Measurements from ENCODE around the gene SPHK2.

SPHK2 gene

GRCh38 chr19:48582168-48582567 is 37.1 kb upstream of the SPHK2 start:
- no peaks in the 10 kb centered on the region for H3K9me3 ChIP-seq (ENCODE audit: insufficient read depth, low read length)
- no peak for TF ChIP-seq SUZ12 (IDR thresholded peaks at IDR 0.05; ENCODE audit: extremely low read depth, insufficient read depth, insufficient read length)
- no peak for TF ChIP-seq YY1 (IDR thresholded peaks at IDR 0.05; ENCODE audit: insufficient read depth, insufficient read length)
- no peak for TF ChIP-seq ZNF274 (IDR thresholded peaks at IDR 0.05; ENCODE audit: low read depth, low read length)
- H3K4me1 ChIP-seq (ENCODE audit: insufficient read depth, insufficient read length): no peaks in the 10 kb centered on the region
- H3K36me3 ChIP-seq (ENCODE audit: insufficient read depth, insufficient read length, low read length): no peaks in the 10 kb centered on the region
- H3K27me3 ChIP-seq (ENCODE audit: insufficient read depth, insufficient read length): no peaks in the 10 kb centered on the region
- no peak overlapping the region for H3K9ac ChIP-seq (ENCODE audit: insufficient read length, low read depth)
- DNase-seq (ENCODE audit: low read depth, low spot score): no peak
- H3K4me3 ChIP-seq (ENCODE audit: insufficient read length, low read depth): no peak overlapping the region

GRCh38 chr19:48587387-48587786 is 31.9 kb upstream of the SPHK2 start:
- H3K4me1 ChIP-seq (ENCODE audit: insufficient read depth, insufficient read length): peaks cover 3% of the 10 kb centered on the region
- TF ChIP-seq SUZ12 (IDR thresholded peaks at IDR 0.05; ENCODE audit: extremely low read depth, insufficient read depth, insufficient read length) (no peak), ZNF274 (IDR thresholded peaks at IDR 0.05; ENCODE audit: low read depth, low read length) (no peak), YY1 (IDR thresholded peaks at IDR 0.05; ENCODE audit: insufficient read depth, insufficient read length) (no peak)
- no peaks in the 10 kb centered on the region for H3K36me3 ChIP-seq (ENCODE audit: insufficient read depth, insufficient read length, low read length)
- DNase-seq (ENCODE audit: low read depth, low spot score): no peak
- no peaks in the 10 kb centered on the region for H3K27me3 ChIP-seq (ENCODE audit: insufficient read depth, insufficient read length)
- no peaks in the 10 kb centered on the region for H3K9me3 ChIP-seq (ENCODE audit: insufficient read depth, low read length)
- no peak overlapping the region for H3K9ac ChIP-seq (ENCODE audit: insufficient read length, low read depth)
- no peak overlapping the region for H3K4me3 ChIP-seq (ENCODE audit: insufficient read length, low read depth)

GRCh38 chr19:48588670-48589401 is 30.5 kb upstream of the SPHK2 start:
- Histone ChIP-seq H3K4me1 (ENCODE audit: insufficient read depth, insufficient read length) (peaks cover 3% of the 10 kb centered on the region), H3K4me3 (ENCODE audit: insufficient read length, low read depth) (peak overlapping the region; percentile 27), H3K36me3 (ENCODE audit: insufficient read depth, insufficient read length, low read length) (no peaks in the 10 kb centered on the region), H3K9me3 (ENCODE audit: insufficient read depth, low read length) (no peaks in the 10 kb centered on the region), H3K9ac (ENCODE audit: insufficient read length, low read depth) (peak overlapping the region; percentile 44), H3K27me3 (ENCODE audit: insufficient read depth, insufficient read length) (no peaks in the 10 kb centered on the region)
- peak; percentile 63 for DNase-seq (ENCODE audit: low read depth, low spot score)
- TF ChIP-seq SUZ12 (IDR thresholded peaks at IDR 0.05; ENCODE audit: extremely low read depth, insufficient read depth, insufficient read length) (no peak), ZNF274 (IDR thresholded peaks at IDR 0.05; ENCODE audit: low read depth, low read length) (no peak), YY1 (IDR thresholded peaks at IDR 0.05; ENCODE audit: insufficient read depth, insufficient read length) (no peak)

- no peaks in the 10 kb centered on the region for H3K9me3 ChIP-seq (ENCODE audit: insufficient read depth, low read length)
- H3K36me3 ChIP-seq (ENCODE audit: insufficient read depth, insufficient read length, low read length): no peaks in the 10 kb centered on the region
- H3K4me1 ChIP-seq (ENCODE audit: insufficient read depth, insufficient read length): peaks cover 3% of the 10 kb centered on the region
- H3K27me3 ChIP-seq (ENCODE audit: insufficient read depth, insufficient read length): no peaks in the 10 kb centered on the region
- H3K9ac ChIP-seq (ENCODE audit: insufficient read length, low read depth): no peak overlapping the region
- no peak for DNase-seq (ENCODE audit: low read depth, low spot score)
- TF ChIP-seq ZNF274 (IDR thresholded peaks at IDR 0.05; ENCODE audit: low read depth, low read length) (no peak), YY1 (IDR thresholded peaks at IDR 0.05; ENCODE audit: insufficient read depth, insufficient read length) (no peak), SUZ12 (IDR thresholded peaks at IDR 0.05; ENCODE audit: extremely low read depth, insufficient read depth, insufficient read length) (no peak)
- H3K4me3 ChIP-seq (ENCODE audit: insufficient read length, low read depth): no peak overlapping the region
Observed at GRCh38 chr19:48591021-48591420, 28.3 kb upstream of the SPHK2 start.

- Histone ChIP-seq H3K9ac (ENCODE audit: insufficient read length, low read depth) (no peak overlapping the region), H3K9me3 (ENCODE audit: insufficient read depth, low read length) (no peaks in the 10 kb centered on the region), H3K4me3 (ENCODE audit: insufficient read length, low read depth) (no peak overlapping the region), H3K36me3 (ENCODE audit: insufficient read depth, insufficient read length, low read length) (no peaks in the 10 kb centered on the region), H3K27me3 (ENCODE audit: insufficient read depth, insufficient read length) (no peaks in the 10 kb centered on the region), H3K4me1 (ENCODE audit: insufficient read depth, insufficient read length) (no peaks in the 10 kb centered on the region)
- no peak for TF ChIP-seq YY1 (IDR thresholded peaks at IDR 0.05; ENCODE audit: insufficient read depth, insufficient read length)
- no peak for TF ChIP-seq SUZ12 (IDR thresholded peaks at IDR 0.05; ENCODE audit: extremely low read depth, insufficient read depth, insufficient read length)
- no peak for TF ChIP-seq ZNF274 (IDR thresholded peaks at IDR 0.05; ENCODE audit: low read depth, low read length)
- DNase-seq (ENCODE audit: low read depth, low spot score): no peak
Observed at GRCh38 chr19:48595171-48595570, 24.1 kb upstream of the SPHK2 start.

- TF ChIP-seq SUZ12 (IDR thresholded peaks at IDR 0.05; ENCODE audit: extremely low read depth, insufficient read depth, insufficient read length) (no peak), ZNF274 (IDR thresholded peaks at IDR 0.05; ENCODE audit: low read depth, low read length) (no peak), YY1 (IDR thresholded peaks at IDR 0.05; ENCODE audit: insufficient read depth, insufficient read length) (no peak)
- DNase-seq (ENCODE audit: low read depth, low spot score): no peak
- Histone ChIP-seq H3K9me3 (ENCODE audit: insufficient read depth, low read length) (no peaks in the 10 kb centered on the region), H3K4me3 (ENCODE audit: insufficient read length, low read depth) (no peak overlapping the region), H3K36me3 (ENCODE audit: insufficient read depth, insufficient read length, low read length) (no peaks in the 10 kb centered on the region), H3K4me1 (ENCODE audit: insufficient read depth, insufficient read length) (no peaks in the 10 kb centered on the region), H3K9ac (ENCODE audit: insufficient read length, low read depth) (no peak overlapping the region), H3K27me3 (ENCODE audit: insufficient read depth, insufficient read length) (no peaks in the 10 kb centered on the region)
Observed at GRCh38 chr19:48595833-48596232, 23.5 kb upstream of the SPHK2 start.

- Histone ChIP-seq H3K36me3 (ENCODE audit: insufficient read depth, insufficient read length, low read length) (no peaks in the 10 kb centered on the region), H3K4me1 (ENCODE audit: insufficient read depth, insufficient read length) (no peaks in the 10 kb centered on the region), H3K9ac (ENCODE audit: insufficient read length, low read depth) (no peak overlapping the region), H3K9me3 (ENCODE audit: insufficient read depth, low read length) (no peaks in the 10 kb centered on the region), H3K4me3 (ENCODE audit: insufficient read length, low read depth) (no peak overlapping the region), H3K27me3 (ENCODE audit: insufficient read depth, insufficient read length) (no peaks in the 10 kb centered on the region)
- no peak for TF ChIP-seq ZNF274 (IDR thresholded peaks at IDR 0.05; ENCODE audit: low read depth, low read length)
- TF ChIP-seq YY1 (IDR thresholded peaks at IDR 0.05; ENCODE audit: insufficient read depth, insufficient read length): no peak
- TF ChIP-seq SUZ12 (IDR thresholded peaks at IDR 0.05; ENCODE audit: extremely low read depth, insufficient read depth, insufficient read length): no peak
- no peak for DNase-seq (ENCODE audit: low read depth, low spot score)
Observed at GRCh38 chr19:48596237-48596636, 23.1 kb upstream of the SPHK2 start.
